Choroid plexus epithelial cell (primary cell): ENCODE measurements around the gene CSNK1G2.
A peak's percentile ranks its signal among the peaks of the same experiment; 100 is the strongest.

ENCODE experiments used
- DNase-seq: peaks from one replicate; pipeline ENCODE4 v3.0.0-alpha.2; 2010; ENCODE audit warnings: low read depth
- H3K4me3 ChIP-seq: 2 replicates; pipeline ENCODE4 v1.5.1; 2011; ENCODE audit warnings: low read depth, mild to moderate bottlenecking, control low read depth, low read length, moderate library complexity
- TF ChIP-seq, protein P1 (sequence below): conservative IDR thresholded peaks from 2 replicates; pipeline ENCODE4 v1.5.1; 2011; ENCODE audit warnings: low read depth, mild to moderate bottlenecking, control low read depth, inconsistent platforms, low read length, moderate library complexity

CSNK1G2 gene

DNA sequence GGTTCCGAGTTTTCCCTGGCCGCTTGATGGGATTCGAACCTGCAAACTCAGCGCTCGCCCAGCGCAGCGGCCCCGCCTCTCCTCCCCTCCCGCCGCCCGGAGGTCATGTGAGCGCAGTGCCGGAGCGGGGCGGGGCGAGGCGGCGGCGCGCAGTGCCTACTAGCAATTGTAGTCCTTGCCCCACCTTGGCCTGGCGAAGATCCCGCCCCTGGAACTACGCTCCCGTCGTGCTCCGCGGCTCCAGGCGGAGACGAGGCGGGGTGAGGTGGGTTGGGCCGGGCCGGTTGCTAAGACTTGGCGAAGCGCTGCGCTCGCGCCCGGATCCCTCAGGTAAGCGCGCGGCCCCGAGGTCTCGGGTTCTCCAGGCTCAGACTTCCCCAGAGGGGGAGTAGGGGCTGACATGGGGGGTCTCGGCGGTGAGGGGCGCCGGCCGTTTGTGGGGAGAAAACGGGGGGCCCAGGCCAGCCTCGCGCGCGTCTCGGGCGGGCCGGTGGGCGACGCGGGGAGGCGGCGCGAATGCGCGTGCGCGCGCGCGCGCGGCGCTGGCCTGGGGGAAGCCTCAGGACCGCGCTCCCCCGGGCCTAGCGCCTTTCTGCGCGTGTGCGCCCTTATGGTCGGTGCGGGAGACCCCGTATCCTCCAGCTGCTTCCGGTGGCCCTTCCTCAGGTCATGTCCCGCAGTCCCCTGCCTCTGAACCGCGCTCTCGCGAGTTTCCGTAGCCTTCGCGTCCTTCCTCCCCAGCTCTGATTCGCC, 35.7 kb upstream of the CSNK1G2 start, which contains the start of the genes ADAT3 and SCAMP4:
TSS of gene ADAT3 (plus strand) at position 290 of the 753 bp plus-strand sequence. CDS start 6,649 bp downstream, outside the sequence.
TSS of gene SCAMP4 (plus strand) at position 290 of the 753 bp plus-strand sequence. CDS start 9,621 bp downstream, outside the sequence.
- peak; percentile 100 for DNase-seq
- TF ChIP-seq, protein P1, sequence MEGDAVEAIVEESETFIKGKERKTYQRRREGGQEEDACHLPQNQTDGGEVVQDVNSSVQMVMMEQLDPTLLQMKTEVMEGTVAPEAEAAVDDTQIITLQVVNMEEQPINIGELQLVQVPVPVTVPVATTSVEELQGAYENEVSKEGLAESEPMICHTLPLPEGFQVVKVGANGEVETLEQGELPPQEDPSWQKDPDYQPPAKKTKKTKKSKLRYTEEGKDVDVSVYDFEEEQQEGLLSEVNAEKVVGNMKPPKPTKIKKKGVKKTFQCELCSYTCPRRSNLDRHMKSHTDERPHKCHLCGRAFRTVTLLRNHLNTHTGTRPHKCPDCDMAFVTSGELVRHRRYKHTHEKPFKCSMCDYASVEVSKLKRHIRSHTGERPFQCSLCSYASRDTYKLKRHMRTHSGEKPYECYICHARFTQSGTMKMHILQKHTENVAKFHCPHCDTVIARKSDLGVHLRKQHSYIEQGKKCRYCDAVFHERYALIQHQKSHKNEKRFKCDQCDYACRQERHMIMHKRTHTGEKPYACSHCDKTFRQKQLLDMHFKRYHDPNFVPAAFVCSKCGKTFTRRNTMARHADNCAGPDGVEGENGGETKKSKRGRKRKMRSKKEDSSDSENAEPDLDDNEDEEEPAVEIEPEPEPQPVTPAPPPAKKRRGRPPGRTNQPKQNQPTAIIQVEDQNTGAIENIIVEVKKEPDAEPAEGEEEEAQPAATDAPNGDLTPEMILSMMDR = no peak
- peak within 1 kb of the TSS; percentile 84 for H3K4me3 ChIP-seq

DNA sequence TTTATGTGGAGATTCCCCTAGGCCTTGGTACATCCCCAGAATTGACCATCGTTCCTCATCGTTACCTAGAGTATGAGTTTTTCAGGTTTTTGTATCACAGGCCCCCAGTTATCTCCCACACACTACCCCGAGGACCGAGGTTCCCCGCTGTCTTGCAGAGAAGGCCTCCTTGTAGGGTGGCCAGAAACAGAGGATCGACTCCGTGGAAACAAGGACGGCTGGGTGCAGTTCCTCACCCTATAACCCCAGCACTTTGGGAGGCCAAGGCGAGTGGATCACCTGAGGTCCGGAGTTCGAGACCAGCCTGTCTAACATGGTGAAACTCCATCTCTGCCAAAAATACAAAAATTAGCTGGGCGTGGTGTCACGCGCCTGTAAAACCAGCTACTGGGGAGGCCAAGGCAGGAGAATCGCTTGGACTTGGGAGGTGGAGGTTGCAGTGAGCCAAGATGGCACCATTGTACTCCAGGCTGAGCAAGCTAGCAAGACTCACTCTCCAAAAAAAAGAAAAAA, 35.1 kb upstream of the CSNK1G2 start:
- TF ChIP-seq, protein P1 = no peak
- peak overlapping the region; percentile 84 for H3K4me3 ChIP-seq
- DNase-seq = no peak

DNA sequence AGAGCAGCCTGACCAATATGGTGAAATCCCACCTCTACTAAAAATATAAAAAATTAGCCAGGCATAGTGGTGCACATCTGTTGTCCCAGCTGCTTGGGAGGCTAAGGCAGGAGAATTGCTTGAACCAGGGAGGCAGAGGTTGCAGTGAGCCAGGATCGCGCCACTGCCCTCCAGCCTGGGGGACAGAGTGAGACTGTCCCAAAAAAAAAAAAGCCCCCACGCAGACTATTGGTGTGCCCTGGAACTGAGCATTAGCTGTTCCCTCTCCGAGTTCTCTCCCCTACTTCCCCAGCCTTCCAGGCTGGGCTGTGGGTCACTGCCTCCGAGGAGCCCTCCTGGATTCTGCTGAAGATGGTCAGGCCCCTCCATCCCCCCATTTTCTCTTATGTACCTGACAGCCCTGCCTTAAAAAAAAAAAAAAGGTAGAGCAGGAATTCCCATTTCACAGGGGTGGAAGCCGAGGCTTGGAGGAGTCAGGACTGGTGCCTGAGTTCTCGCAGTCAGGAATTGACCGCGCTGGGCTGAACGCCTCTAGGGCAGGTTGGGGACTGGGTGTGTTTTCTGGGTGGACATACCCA, 33.9 kb upstream of the CSNK1G2 start:
- H3K4me3 ChIP-seq = no peak overlapping the region
- TF ChIP-seq, protein P1 = no peak
- DNase-seq = no peak

DNA sequence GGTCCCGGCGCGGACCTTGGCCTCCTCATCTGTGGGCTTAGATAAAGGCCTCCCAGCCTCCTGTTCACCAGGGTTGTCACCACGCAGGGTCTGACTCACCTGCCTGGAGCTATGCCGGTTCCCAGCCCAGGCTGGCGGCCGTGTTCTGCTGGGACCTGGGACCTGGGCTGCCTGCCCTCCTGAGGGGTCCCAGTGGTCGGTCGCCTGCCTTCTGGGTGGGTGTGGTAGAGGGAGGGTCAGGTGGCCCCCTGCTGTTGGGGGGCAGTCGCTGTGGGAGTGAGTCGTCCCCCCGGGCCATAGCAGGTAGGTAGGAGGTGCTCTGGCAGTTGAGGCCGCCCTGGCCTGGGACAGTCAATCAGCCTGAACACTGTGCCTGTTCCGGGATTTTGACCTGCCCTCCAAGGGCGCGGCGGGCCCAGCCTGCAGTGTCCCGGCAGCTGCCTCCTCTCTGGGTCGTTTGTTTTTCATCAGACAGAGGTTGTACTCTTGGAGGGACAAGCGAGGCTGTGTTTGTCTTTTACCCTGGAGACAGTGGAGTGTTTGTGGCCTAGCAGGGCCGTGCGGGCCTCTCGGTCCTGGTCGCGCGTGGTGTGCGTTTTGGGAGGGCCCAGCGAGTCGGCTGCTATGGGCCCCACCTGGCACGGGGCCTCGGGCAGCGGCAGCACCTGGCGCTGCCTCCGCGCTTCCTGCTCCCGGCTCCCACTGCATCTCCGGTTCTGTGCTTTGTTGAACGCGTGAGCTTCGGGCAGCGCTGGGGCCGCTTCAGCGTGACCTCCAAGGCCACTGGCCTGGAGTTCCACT, 33.2 kb upstream of the CSNK1G2 start:
- TF ChIP-seq, protein P1 = no peak
- no peak for DNase-seq
- no peak overlapping the region for H3K4me3 ChIP-seq

DNA sequence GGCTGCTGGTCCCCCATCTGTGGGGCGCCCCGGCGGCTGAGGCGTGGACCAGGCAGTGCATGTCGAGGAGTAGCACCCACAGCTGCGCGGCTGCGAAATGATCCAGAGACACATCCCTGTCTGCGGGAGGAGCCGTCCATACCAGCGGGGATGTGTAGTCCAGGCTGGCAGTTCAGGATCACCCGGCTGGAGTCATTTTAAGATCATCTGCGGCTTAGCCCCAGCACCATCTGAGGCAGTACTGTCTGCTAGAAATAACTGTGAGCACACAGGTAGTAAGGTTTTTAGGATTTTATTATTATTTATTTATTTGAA, 32.7 kb upstream of the CSNK1G2 start:
- DNase-seq = no peak
- TF ChIP-seq, protein P1 = no peak
- no peak overlapping the region for H3K4me3 ChIP-seq

DNA sequence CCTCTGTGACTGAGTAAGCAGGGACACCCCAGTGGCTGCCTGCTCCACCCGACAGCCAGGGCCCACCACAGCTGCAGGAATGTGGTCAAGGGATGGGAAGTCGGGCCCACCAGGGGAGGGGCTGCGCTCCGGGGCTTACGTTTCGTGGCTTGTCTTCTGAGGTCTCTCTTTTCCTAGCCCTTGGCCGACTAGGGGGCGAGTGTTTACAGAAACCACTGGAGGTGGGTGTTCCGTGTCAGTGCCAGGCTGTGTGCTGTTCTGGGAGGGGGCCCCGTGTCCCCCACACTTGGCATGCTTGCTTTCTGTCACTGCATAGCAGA, 31.3 kb upstream of the CSNK1G2 start:
- TF ChIP-seq, protein P1 = no peak
- no peak for DNase-seq
- H3K4me3 ChIP-seq = no peak overlapping the region
